Activated CD4-positive, CD25-positive, alpha-beta regulatory T cell (primary cell): ENCODE results near the gene STK39.

Source experiments
- DNase-seq, 4 experiments: peaks; one replicate each; lab custom pipeline; 2025; lab: John Stamatoyannopoulos, UW

Gene STK39

DNA sequence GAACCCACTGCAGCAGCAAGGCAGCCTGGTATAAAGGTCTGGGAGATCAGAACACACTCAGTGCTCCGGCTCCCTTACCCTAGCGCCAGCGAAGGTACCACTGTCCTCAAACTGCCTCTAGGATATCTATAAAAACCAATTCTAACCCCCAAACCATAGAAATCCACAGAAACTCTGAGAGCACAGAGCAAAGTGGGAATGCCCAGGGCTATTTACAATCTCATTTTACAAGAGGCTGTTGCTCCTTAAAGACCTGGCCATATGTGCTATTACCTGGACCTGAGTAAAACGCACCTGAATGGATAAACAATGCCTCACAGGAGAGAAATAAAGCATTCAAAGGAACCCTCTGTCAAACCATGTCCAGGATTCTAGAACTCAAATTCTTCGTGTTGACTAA, 4.3 kb downstream of the STK39 start:
- no peak for DNase-seq

DNA sequence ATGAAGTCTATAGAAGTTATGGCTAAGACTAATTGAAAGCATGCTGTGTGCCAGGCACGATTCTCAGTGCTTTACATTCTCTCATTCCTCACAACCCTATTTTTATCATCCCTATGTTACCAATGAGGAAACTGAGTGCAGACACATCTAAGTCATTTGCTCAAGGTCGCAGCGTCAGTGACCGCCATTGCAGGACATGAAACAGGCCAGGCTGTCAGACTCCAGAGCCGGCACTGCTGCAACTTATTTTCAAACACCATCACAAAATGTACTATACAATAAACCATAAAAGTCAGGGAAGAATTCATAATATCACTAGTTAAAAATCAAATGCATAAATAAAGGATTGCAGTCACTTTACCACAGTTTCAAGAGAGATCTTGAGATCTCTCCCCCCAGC, 5.6 kb downstream of the STK39 start:
- DNase-seq, result no peak

DNA sequence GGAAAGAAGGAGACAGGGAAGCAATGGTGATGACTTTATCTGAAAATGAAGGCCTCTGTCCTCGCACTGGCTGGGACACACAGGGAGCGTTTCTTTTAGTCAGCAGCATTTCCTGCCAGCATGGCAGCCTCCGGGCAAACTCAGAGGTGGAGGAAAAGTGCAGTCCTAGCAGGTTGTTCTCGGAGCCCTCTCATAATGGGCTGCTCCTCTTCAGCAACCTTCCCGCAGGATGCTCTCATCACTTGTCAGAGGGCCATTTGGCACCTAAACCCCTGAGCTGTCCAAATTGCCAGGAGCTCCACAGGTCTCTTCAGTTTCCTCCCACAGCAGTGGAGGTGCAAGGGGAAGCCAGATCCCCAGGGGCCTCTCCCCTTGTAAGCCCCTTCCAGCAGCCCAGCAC, 6.2 kb downstream of the STK39 start:
- no peak for DNase-seq

DNA sequence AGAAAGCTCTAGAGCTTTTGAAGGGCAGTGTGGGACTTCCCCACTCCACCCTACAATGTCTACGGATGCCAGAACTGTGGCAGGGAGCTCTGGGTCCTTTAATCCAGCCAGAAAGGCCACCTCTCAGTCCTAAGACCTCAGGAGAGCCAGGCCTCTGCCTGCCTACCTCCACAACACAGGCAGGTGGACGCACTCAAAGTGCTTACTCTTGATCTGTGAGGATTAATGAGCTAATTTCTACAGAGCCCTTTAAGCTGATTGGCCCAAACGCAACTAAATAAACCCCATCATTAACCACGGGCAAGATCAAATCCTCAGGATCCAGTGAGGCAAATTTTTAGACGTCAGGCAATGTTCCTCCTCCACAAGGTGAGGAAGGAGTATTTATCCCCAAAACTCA, 8.1 kb downstream of the STK39 start:
- no peak for DNase-seq

DNA sequence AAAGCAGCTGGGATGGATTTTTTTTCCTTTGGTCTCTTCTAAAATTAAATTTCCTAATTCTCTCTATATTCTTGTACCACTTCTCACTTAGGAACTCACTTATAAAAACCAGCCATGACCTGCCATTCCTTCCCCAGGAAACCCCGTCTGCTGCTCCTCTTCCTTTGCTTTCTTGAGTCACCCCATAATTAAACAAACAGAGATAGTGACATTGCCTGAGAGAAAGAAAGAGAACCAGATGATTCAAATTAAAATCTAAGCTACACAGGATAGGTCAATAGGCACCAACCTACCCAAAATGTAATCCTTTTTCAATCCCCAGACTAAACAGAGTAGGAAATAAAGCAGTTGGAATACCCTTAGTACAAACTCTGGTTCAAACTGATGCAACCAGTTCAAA, 9.7 kb downstream of the STK39 start:
- DNase-seq, result no peak

DNA sequence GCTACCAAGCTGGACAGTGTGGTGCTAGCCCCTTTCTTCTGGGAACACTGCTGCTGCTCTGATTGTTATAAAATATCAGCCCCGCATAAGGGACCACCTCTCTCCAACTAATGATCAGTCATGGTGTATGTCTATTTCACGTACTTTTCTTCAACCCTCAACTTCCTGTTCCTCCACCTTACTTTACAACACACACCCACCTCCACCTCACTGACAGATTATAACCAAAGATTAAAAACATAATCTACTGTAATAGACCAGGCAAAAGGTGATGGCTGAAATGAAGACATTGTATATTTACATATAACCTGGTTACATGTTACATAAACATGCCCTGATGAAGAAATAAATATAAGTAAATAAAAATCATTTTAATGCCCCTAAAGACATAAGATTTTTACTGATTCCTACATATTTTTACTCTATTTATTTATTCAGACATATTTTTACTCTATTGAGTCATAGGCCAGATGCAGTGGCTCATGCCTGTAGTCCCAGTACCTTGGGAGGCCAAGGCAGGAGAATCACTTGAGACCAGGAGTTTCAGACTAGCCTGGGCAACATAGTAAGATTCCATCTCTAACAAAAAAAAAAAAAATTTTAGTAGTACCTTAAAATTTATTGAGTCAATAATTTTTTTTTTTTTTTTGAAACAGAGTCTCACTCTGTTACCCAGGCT, 12.8 kb downstream of the STK39 start:
- no peak for DNase-seq

DNA sequence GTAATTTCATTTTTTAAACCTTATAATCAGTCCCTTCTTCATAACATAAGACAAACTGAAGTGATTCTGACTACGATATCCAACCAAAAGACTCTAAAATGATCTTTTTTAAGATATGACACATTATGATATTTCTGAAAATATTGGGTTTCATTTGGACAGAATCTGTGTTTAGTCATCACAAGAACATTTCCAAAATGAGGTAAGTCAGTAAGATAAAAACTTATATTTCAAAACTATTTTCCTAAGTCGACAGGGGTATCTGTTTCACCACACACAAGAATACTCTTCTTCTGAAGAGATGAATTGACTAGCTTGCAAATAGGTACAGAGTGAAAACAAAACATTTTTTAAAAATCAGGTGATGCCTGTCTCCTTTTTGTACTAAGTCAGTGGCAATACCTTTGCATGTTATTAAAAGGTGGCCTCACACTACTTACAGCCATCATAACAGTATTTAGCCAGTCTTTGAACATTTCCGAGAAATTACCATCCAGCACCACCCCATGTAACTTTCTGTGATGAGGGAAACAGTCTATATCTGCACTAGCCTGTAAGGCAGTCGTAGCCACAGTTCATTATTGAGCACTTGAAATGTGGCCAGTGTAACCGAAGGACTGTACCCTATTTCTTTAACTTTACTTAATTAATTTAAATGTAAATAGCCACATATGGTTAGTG, 13.5 kb downstream of the STK39 start:
- no peak for DNase-seq

DNA sequence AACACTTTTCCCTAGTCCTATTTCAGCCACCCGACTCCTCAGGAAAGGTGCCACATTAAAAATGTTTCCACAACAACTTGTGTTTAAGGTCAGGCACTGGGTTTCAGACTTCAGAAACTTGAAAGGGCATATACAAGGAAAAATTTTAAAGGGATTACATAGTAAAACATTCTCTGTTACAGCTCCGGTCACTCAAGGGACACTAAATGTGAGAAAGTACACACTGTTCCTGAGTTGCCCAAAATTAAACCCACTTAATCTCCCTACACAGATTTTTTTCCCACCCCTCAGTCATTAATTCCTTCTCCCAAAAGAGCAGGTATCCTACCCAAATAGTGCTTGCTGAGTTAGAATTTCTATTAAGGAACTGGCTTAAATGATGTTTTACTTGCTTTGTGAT, 14.2 kb downstream of the STK39 start:
- DNase-seq, result no peak

DNA sequence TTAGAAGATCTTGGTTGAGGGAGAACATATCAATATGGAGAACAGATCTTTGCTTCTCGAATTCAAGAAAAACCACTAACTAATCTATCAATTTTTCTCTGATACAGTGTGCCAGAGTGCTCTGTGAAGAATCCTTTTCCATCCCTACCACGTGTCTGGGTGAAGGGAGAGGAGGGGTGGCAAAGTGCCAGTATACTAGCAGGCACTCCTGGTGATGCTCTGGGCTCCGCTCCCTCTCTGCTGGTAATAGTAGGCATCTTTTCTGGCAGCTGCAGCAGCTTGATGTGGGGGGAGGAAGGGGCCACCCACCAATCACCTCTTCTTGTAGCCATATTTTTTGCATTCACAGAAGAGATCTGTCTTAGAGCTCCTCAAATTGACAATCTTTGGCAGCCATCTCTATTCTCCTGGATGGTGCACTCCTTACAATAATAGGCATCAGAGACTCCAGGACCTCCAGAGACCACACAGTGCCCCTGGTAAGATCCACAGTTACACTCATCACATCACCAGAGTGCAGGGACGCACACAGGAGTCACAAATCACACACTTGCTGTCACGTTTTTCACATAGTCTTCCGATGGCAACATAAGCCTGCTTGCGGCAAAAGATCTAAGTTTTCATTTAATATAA, 15.7 kb downstream of the STK39 start:
- DNase-seq, result no peak

DNA sequence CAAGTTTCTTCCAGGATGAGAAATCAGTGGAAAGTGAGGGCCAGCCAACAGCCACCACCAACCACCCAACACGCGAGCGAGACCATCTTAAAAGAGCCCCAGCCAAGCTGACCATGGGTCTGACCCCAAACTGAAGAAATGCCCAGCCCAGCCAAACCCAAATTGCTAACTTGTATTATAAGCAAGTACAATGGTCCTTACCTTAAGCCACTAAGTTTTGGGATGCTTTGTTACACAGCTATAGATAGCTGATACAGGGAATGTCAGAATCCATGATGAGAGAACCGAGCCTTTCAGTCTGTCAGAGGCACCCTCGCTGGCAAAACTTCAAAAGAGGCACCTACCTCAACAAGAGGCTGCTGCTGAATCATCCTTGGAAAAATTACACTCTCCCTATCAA, 17.0 kb downstream of the STK39 start:
- DNase-seq, result no peak

DNA sequence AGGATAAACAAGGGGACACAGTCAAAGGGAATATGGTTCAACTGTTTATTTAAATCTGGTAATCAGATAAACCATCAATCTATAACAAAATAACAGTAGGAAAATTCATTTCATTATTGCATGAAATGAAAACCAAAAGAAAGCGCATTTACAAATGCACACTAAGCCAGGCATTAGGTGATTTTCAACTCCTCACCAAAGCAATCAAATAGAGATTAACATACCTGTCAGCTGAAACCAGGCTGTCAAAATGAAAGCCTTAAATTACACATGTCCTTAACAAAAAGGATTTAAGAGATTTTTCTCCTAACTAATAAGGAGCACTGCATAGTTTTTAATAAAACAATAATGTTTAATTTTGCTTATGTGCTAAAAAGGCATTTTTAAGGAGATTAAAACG, 23.0 kb downstream of the STK39 start:
- no peak for DNase-seq

DNA sequence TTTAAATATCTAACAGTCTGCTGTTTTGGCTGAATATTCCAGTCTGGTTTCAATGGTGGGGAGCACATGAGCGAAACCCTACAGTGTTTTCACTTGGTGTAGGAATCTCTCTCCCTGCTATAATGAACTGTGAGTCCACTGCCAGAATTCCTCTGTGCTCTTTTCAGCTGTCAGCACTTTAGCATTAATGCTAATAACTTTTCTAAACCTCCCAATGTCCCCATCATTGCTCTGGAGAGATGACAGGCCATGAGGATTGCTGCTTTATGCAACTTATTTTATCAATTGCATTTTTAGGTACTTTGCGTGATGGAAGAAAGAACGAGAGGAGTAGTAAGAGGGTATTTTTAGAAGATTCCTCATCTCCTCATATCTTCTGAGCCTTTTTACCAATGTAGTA, 25.3 kb downstream of the STK39 start:
- DNase-seq, result no peak

DNA sequence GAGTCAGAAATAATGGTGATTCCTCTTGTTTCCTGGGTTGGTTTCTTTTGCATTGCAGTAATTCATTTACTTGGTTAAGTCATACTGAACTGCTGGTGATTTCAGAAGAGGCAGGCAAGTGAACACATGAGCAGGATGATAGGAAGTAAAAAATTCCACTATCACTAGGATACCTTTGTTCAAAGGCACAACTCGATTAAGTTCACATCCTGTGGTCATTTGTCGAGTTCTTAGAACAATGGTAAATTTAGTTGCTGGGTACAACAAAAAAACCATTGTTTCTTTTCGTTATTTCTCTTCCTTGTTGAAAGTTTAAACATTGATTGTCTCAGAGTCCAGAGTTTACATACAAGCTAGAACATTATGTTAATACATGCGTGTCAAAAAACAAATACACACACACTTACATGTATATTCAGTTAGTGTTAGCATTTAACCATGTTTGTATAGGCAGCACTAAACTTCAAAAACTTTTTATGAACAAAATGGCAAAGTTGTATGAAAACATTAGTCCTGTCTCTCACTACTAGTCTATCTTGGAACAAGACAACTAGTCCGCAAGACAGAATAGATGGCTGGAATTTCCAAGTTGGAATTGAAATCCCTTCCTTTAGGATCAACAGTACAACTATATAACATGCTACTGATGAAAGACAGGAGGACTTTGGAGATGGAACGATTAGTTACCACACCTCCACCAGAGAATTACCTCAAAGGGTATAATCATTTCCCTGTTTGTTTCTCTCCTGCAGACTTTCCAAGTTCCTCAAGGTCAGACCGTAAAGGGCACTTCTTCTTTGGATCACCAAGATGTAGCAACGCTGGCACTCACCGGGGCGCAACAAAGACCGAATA, 26.2 kb downstream of the STK39 start:
- no peak for DNase-seq

DNA sequence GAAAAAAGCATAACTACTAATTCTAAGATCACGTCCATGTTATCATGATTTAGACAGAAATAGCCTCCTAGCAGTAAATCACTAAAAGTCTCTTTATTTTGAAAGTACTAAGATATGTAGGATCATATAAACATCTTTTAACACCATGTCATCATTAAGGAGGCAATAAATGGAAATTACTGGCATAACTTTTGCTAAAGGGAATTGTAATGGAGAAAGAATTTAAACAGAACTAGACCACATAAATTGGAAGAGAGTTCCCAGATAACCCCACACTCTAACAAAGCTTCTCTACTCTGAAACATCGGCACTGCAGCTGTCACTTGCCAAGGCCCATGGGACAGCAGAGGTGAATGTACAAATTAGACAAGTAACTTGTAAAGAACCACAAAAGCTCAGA, 29.5 kb downstream of the STK39 start:
- no peak for DNase-seq

DNA sequence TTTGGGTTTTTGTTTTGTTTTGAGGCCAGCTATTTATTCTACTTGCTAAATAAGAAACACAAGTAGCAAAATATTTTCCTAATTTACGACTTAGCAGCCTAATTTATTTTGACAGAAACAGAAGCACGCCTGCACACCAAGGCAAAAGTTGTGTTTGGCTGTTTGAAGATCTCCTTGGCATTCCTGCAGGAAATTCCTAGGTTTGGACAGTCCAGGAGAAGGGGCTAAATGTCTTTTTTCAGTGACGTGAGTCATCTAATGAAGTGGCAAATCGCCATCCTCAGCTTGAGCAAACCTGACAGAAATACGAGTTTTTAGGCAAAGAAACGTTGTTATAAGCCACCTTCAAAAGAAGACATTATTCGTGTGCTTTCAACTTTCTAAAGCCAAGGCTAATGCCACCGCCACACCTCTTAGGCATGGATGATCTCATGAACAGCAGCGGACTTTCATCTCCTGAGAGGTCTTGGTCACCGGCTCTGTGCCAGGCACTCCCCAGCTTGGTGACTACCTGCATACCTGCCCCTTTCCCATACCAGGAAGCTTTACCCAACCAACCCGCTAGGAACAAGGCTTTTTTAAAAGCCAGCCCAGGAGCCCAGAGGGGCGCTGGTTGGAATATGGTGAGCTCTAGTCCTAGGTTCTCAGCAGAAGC, 30.9 kb downstream of the STK39 start:
- DNase-seq, result no peak

DNA sequence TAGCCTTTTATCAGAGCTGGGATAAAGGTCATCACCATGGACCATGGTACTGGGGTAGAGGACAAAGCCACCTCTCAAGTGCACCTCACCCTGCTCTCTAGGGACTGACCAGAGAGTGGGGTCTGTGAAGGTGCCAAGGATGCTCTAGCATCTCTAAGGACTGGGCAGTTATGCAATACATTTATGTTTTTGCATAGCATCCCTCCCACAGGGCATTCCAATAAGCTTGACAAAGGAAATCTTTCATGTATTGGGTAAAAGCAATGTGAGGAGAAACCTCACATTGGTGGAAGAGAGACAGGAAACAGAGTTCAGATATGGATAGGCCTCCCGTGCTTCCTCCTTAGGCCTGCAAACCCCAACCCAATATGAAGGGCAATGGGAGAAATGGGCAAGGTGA, 31.6 kb downstream of the STK39 start:
- no peak for DNase-seq

DNA sequence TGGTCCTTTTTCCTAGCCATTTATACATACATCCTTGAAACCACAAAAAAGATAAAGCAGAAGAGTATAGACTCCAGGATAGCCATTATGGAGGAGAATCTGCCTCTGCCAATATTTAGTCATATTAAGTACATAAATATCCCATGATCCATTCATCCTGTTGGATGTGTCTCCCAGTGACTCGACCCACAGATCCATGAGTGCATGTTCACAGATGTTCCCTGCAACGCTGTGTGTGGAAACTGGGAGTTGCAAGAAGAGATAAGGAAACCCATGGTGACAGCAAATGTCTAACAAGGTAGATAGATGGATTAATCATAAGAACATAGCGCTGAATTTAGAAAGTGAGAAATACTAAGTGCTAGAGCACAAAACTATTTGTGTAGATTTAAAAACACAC, 34.5 kb downstream of the STK39 start:
- no peak for DNase-seq

DNA sequence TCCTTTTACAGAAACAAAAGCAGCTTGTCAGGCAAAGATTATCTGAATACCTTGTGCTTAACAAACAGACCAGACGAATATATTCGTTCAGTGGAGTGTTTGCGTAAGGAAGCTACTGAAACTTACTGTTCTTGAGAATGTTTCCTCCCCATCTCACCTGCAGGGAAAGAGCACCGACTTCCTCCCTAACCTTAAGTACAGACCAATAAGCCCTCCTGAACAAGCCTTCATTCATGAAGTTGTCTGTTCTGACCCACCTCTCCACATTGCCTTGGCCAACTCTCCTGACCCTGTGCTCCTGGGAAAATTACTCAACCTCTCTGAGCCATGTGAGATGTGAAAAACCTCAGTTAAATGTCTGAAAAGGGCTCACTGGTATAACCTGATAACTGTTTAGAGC, 35.2 kb downstream of the STK39 start:
- no peak for DNase-seq

DNA sequence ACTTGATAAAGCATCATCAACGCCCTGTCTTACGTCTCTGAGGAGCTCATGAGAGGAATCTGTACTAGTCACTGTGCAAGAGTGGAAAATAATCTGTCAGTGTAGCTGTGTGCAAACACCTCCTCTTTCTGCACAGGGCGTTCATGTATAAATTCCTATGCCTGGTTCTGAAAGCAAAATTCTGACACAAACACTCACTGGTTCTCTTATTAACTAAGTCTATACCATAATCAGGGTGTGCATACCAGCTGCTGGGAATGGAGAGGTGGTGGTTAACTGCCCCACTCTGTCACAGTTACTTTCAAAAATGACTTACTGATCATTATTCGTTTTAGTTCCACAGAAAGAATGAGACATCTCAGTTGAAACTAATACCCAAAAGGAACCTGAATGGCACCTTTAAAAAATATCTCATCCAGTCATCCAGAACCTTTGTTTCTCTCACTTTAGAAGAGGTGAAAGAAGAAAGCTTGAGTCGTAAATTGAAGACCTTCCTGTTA, 35.7 kb downstream of the STK39 start:
- no peak for DNase-seq

DNA sequence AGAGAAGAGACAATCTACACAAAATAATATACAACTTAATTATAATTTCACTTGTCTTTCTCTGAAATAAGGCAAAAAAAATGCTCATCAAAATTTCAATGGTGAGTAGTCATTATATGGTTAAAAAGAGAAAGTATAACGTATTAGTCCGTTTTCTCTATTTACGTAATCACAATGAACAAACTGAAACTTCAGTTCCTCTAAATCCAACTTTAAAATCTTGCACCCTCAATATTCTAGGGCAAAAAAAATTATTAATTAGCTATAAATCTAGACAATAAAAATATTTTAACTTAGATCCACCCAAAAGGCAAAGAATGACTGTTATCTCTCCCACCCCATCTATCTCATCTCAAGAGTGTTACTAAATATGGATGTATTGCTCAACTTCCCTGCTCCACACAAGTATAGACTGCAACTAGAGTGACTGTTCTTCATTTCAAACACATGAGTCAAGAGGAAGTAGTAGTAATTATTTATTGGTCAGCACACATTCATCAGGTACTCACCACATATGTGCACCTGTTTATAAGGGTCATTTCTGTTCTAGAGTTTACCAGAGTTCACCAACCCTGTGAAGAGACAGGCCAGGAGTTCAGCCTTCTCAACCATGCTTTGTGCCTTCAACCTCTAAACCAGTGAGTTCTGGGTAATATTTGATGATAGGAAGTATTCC, 36.4 kb downstream of the STK39 start:
- DNase-seq, result no peak

DNA sequence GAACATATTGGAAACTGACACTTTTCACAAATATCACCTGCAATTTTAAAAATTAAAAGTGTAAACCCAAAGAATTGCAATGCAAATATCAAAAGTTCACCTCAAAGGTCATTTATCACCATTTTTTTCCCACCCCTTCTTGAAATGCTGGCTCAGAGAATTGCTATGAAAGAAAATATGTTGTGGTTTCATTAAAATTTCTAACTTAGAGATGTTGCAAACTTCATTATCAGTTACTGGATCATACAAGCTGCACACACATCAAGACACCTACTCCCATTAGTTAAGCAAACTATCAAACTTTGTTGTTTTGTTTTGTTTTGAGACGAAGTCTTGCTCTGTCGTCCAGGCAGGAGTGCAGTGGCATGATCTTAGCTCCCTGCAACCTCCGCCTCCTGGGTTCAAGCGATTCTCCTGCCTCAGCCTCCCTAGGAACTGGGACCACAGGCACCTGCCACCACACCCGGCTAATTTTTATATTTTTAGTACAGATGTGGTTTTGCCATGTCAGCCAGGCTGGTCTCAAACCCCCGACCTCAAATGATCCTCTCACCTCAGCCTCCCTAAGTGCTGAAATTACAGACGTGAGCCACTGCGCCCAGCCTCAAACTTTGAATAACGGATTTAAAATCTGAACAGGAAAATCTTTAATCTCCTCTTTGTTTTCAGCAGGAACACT, 37.0 kb downstream of the STK39 start:
- DNase-seq, result no peak
